Bronchial epithelial cell (primary cell): Measurements from ENCODE around the gene CTNND2. TPM values are rescaled to one million over a fixed set of nuclear protein-coding genes. Genes with fewer than 3 reads are reported as not detected.

ENCODE experiments used
- DNase-seq: peaks from one replicate; pipeline ENCODE4 v3.0.0-alpha.2; 2010; ENCODE audit warnings: low read depth
- FAIRE-seq: peaks from 2 replicates; lab custom pipeline; 2011; peaks lifted over from hg19 to GRCh38; lab: Jason Lieb, UNC
- H3K27me3 ChIP-seq: 2 replicates; pipeline ENCODE4 v1.5.1; 2011; ENCODE audit warnings: low read length; ENCODE audit not compliant: control insufficient read depth, insufficient read depth
- H3K36me3 ChIP-seq: 2 replicates; pipeline ENCODE4 v1.5.1; 2011; ENCODE audit warnings: low read length; ENCODE audit not compliant: control insufficient read depth, insufficient read depth
- H3K4me3 ChIP-seq: 2 replicates; pipeline ENCODE4 v1.5.1; 2011; ENCODE audit warnings: mild to moderate bottlenecking, low read depth, low read length, control low read depth
- CTCF ChIP-seq: IDR thresholded peaks from 2 replicates; pipeline ENCODE4 v1.5.1; 2011; ENCODE audit warnings: mild to moderate bottlenecking, moderate library complexity, low read length, control low read depth, inconsistent platforms; ENCODE audit not compliant: insufficient read depth, severe bottlenecking
- total RNA-seq: library from RNA; depleted of rRNA; stranded (reverse); fragments of >200 nt; gene quantifications from 2 replicates; pipeline ENCODE4 v1.2.1, GENCODE V29; 2014

CTNND2 gene
- total RNA-seq, 1 donor from 2014 or later, result not detected

GRCh38 chr5:11507156-11507910 is 396.9 kb downstream of the CTNND2 start:
- no peaks in the 10 kb centered on the region for H3K36me3 ChIP-seq
- H3K27me3 ChIP-seq, result no peaks in the 10 kb centered on the region
- TF ChIP-seq CTCF, result no peak
- FAIRE-seq (no peak), DNase-seq (no peak)
- H3K4me3 ChIP-seq, result no peak overlapping the region

GRCh38 chr5:11504886-11505193 is 399.4 kb downstream of the CTNND2 start:
- DNase-seq (no peak), FAIRE-seq (no peak)
- Histone ChIP-seq H3K27me3 (no peaks in the 10 kb centered on the region), H3K36me3 (no peaks in the 10 kb centered on the region), H3K4me3 (no peak overlapping the region)
- no peak for TF ChIP-seq CTCF

- H3K36me3 ChIP-seq, result no peaks in the 10 kb centered on the region
- H3K27me3 ChIP-seq, result no peaks in the 10 kb centered on the region
- no peak overlapping the region for H3K4me3 ChIP-seq
- TF ChIP-seq CTCF, result no peak
- DNase-seq (no peak), FAIRE-seq (no peak)
Observed at GRCh38 chr5:11504065-11504885, 400.0 kb downstream of the CTNND2 start.

GRCh38 chr5:11502783-11503182 is 401.5 kb downstream of the CTNND2 start:
- no peak for DNase-seq
- Histone ChIP-seq H3K4me3 (no peak overlapping the region), H3K36me3 (no peaks in the 10 kb centered on the region), H3K27me3 (no peaks in the 10 kb centered on the region)
- no peak for FAIRE-seq
- no peak for TF ChIP-seq CTCF

GRCh38 chr5:11497651-11498050 is 406.6 kb downstream of the CTNND2 start:
- Histone ChIP-seq H3K27me3 (no peaks in the 10 kb centered on the region), H3K36me3 (no peaks in the 10 kb centered on the region), H3K4me3 (no peak overlapping the region)
- TF ChIP-seq CTCF, result no peak
- DNase-seq, result peak; percentile 48
- no peak for FAIRE-seq
